GM10248 (cell line): Measurements from ENCODE around the gene HMCN1.

Experiments used
- CTCF ChIA-PET: fragments of 300-600 bp; sonication (Branson Sonifier 250); formaldehyde crosslinking; extraction: SDS; loops from one replicate; lab custom pipeline; 2021; ENCODE audit warnings: antibody characterized with exemption; lab: Yijun Ruan, JAX
- POLR2A ChIA-PET: fragments of 350-650 bp; sonication (Branson Sonifier 250); formaldehyde crosslinking; extraction: SDS; loops from one replicate; lab custom pipeline; 2020; ENCODE audit warnings: antibody characterized with exemption; lab: Yijun Ruan, JAX
- DNase-seq: peaks from one replicate; pipeline ENCODE4 v3.0.0; 2012; ENCODE audit errors: extremely low spot score
- TF ChIP-seq, protein P1 (sequence below): IDR thresholded peaks from 2 replicates; pipeline ENCODE4 v1.5.1; 2012; ENCODE audit warnings: mild to moderate bottlenecking, low read depth; ENCODE audit errors: extremely low read depth, missing control alignments, control extremely low read depth

Gene HMCN1

DNA sequence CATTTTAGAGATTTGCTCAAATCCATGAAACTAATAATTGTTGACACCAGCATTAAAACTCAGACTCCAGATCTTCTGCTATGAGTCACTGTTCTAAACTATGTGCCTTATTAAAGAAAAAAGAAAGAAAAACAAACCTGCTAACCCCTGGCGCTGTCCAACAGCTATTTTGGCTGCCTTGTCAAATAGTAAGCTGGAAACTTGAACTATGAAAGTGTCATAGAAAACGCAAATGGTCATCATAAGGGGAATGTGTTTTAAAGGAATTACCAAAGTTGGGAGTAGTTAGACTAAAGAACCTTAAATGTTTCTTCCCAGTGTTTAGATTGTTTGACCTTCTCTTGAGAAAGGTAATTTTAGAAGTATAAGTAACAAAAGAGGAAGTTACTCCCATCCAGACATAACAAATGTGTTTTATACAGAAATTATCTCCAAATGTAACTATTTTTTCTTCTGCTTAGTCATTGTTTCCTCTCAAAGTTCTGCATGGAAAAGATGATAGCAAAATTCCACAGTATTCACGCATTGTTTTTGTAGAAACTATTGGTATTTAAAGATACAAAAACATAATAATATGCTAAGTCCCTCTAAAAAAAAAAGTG, 368.5 kb downstream of the HMCN1 start:
- CTCF ChIA-PET: no interaction called here
- POLR2A ChIA-PET: no interaction called here
- DNase-seq: no peak
- TF ChIP-seq, protein P1, sequence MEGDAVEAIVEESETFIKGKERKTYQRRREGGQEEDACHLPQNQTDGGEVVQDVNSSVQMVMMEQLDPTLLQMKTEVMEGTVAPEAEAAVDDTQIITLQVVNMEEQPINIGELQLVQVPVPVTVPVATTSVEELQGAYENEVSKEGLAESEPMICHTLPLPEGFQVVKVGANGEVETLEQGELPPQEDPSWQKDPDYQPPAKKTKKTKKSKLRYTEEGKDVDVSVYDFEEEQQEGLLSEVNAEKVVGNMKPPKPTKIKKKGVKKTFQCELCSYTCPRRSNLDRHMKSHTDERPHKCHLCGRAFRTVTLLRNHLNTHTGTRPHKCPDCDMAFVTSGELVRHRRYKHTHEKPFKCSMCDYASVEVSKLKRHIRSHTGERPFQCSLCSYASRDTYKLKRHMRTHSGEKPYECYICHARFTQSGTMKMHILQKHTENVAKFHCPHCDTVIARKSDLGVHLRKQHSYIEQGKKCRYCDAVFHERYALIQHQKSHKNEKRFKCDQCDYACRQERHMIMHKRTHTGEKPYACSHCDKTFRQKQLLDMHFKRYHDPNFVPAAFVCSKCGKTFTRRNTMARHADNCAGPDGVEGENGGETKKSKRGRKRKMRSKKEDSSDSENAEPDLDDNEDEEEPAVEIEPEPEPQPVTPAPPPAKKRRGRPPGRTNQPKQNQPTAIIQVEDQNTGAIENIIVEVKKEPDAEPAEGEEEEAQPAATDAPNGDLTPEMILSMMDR: no peak

DNA sequence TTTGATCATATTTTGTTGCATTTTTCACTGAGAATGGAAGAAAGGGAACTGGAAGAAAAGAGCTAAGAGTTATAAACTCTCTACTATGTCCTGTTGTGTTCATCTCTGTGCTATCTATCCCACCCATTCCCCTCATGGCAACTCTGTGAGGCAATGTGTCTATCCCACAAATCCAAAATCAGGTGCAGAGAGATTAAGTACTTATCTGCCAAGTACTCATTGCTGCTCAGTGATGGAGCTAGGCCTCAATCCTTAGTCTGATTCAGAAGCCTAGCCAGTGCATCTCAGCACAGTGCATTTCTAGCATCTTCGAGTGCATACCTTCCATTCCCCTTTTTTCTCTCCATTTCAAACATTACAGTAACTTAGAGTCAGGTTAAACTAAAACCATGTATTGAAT, 370.3 kb downstream of the HMCN1 start:
- no peak for DNase-seq
- TF ChIP-seq, protein P1: no peak
- ChIA-PET POLR2A (no interaction called here), CTCF (no interaction called here)

DNA sequence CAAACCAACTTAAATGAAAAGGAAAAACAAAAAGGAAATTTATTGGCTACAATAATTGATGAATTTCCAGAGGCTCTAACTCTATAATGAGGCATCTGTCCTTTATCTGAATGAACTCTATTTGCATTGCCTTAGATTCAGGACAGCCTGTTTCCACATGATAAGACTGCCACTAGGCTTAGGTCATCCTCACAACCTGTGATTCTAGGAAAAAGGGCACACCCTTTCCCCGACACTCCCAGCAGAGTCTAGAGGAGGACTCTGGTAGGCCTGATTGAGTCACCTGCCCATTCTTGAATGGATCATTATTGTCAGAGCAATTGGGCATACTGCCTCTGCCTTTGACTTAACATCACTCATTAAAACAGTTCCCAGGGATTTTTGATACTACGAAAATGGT, 378.1 kb downstream of the HMCN1 start:
- POLR2A ChIA-PET: no interaction called here
- TF ChIP-seq, protein P1: no peak
- no peak for DNase-seq
- CTCF ChIA-PET: no interaction called here

DNA sequence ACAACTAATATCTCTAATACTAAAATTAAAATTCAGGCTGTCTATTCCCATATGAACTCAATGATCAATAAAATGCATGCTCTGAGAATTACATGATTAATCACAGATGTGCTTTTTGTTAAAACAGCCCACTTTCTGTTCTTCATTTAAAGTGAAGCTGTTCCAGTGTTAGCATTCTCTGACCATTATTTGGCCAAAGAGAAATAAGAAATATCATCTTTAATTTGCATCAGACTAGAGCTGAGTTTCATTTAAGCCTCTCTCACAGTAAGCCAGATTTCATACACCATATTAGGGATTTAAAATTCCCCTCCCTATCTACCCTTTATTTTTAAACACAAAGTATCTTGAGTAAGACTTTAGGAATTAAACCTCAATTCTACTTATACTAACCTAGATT, 379.3 kb downstream of the HMCN1 start:
- no peak for DNase-seq
- ChIA-PET CTCF (interaction anchor here (1.0 kb wide), 1 partner anchor 20 kb away, joined by 3 read pairs; no protein-coding TSS in a partner anchor), POLR2A (no interaction called here)
- TF ChIP-seq, protein P1: no peak

DNA sequence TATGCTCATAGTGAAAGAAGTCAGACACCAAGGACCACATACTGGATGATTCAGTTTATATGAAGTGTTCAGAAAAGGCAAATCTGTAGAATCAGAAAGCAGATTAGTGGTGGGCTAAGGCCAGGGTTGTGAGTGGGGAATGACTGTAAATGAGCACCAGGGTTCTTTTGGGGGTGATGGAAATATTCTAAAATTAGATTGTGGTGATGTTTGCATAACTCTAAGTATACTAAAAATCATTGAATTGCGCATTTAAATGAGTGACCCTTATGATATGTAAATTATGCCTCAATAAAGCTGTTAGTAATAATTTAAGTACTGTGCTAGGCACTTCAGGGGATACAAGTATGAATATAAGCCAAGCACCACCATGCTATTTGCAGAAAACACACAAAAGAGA, 384.5 kb downstream of the HMCN1 start:
- POLR2A ChIA-PET: no interaction called here
- DNase-seq: no peak
- TF ChIP-seq, protein P1: no peak
- CTCF ChIA-PET: no interaction called here

DNA sequence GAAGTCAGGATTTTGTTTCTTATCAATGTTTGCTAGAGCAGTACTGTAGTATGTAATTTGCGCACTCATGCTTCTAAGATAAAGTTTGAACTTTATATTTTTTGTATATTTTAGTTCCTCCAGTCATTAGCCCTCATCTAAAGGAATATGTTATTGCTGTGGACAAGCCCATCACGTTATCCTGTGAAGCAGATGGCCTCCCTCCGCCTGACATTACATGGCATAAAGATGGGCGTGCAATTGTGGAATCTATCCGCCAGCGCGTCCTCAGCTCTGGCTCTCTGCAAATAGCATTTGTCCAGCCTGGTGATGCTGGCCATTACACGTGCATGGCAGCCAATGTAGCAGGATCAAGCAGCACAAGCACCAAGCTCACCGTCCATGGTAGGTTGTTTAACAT, 388.6 kb downstream of the HMCN1 start:
- ChIA-PET CTCF (no interaction called here), POLR2A (no interaction called here)
- DNase-seq: no peak
- TF ChIP-seq, protein P1: no peak
